ENCODE results near the gene KRT16. TPM values are rescaled to one million over a fixed set of nuclear protein-coding genes. Genes with fewer than 3 reads are reported as not detected.

Gene KRT16
- total RNA-seq, 1 experiment from 2014 or later: not detected

- no peak overlapping the region for H3K27ac ChIP-seq (ENCODE audit: low read depth, low read length, poor library complexity, severe bottlenecking)
- peaks cover 10% of the 10 kb centered on the region for H3K4me1 ChIP-seq (ENCODE audit: insufficient read depth, low read length, poor library complexity, severe bottlenecking)
- POLR2A ChIA-PET (ENCODE audit: low non-redundant PET): interaction anchor here (0.6 kb wide), 1 partner anchor 21 kb away, joined by 4 read pairs; no protein-coding TSS in a partner anchor
- no peaks in the 10 kb centered on the region for H3K36me3 ChIP-seq (ENCODE audit: insufficient read depth, low read length, poor library complexity, severe bottlenecking)
- H3K4me3 ChIP-seq (ENCODE audit: low read depth, low read length, poor library complexity, severe bottlenecking): no peak overlapping the region
- CTCF ChIA-PET: interaction anchor here (1.2 kb wide), 1 partner anchor 91 kb away, joined by 4 read pairs; no protein-coding TSS in a partner anchor
- DNase-seq (ENCODE audit: low spot score): no peak
- BruUV-seq (replicated peaks): no TSS peak
- no peaks in the 10 kb centered on the region for H3K27me3 ChIP-seq (replicated peaks; ENCODE audit: insufficient read depth, low read depth, low read length, poor library complexity)
- intact Hi-C loops (cut with micrococcal nuclease; ENCODE audit: unreplicated experiment): no loop called here
- TF ChIP-seq CTCF (conservative IDR thresholded peaks at IDR 0.05; ENCODE audit: low read depth, low read length) (no peak), EZH2 (IDR thresholded peaks at IDR 0.05; ENCODE audit: borderline replicate concordance, low read depth, low read length, poor library complexity, severe bottlenecking) (no peak)
- H3K9me3 ChIP-seq (ENCODE audit: low read depth, low read length, poor library complexity, severe bottlenecking): no peaks in the 10 kb centered on the region
Observed at GRCh38 chr17:41639492-41640473, 27.2 kb upstream of the KRT16 start.

- Histone ChIP-seq H3K27ac (ENCODE audit: low read depth, low read length, poor library complexity, severe bottlenecking) (no peak overlapping the region), H3K9me3 (ENCODE audit: low read depth, low read length, poor library complexity, severe bottlenecking) (no peaks in the 10 kb centered on the region), H3K4me3 (ENCODE audit: low read depth, low read length, poor library complexity, severe bottlenecking) (no peak overlapping the region), H3K27me3 (replicated peaks; ENCODE audit: insufficient read depth, low read depth, low read length, poor library complexity) (no peaks in the 10 kb centered on the region), H3K36me3 (ENCODE audit: insufficient read depth, low read length, poor library complexity, severe bottlenecking) (no peaks in the 10 kb centered on the region), H3K4me1 (ENCODE audit: insufficient read depth, low read length, poor library complexity, severe bottlenecking) (peaks cover 15% of the 10 kb centered on the region)
- no peak for DNase-seq (ENCODE audit: low spot score)
- CTCF ChIA-PET: no interaction called here
- no TSS peak for BruUV-seq (replicated peaks)
- intact Hi-C loops (cut with micrococcal nuclease; ENCODE audit: unreplicated experiment): no loop called here
- POLR2A ChIA-PET (ENCODE audit: low non-redundant PET): interaction anchor here (0.6 kb wide), 1 partner anchor 20 kb away, joined by 4 read pairs; no protein-coding TSS in a partner anchor
- TF ChIP-seq EZH2 (IDR thresholded peaks at IDR 0.05; ENCODE audit: borderline replicate concordance, low read depth, low read length, poor library complexity, severe bottlenecking) (no peak), CTCF (conservative IDR thresholded peaks at IDR 0.05; ENCODE audit: low read depth, low read length) (no peak)
Observed at GRCh38 chr17:41638941-41639340, 26.4 kb upstream of the KRT16 start.

- H3K4me3 ChIP-seq (ENCODE audit: low read depth, low read length, poor library complexity, severe bottlenecking): no peak overlapping the region
- no TSS peak for BruUV-seq (replicated peaks)
- DNase-seq (ENCODE audit: low spot score): no peak
- intact Hi-C loops (cut with micrococcal nuclease; ENCODE audit: unreplicated experiment): no loop called here
- H3K9me3 ChIP-seq (ENCODE audit: low read depth, low read length, poor library complexity, severe bottlenecking): no peaks in the 10 kb centered on the region
- peaks cover 15% of the 10 kb centered on the region for H3K4me1 ChIP-seq (ENCODE audit: insufficient read depth, low read length, poor library complexity, severe bottlenecking)
- H3K36me3 ChIP-seq (ENCODE audit: insufficient read depth, low read length, poor library complexity, severe bottlenecking): no peaks in the 10 kb centered on the region
- TF ChIP-seq CTCF (conservative IDR thresholded peaks at IDR 0.05; ENCODE audit: low read depth, low read length) (no peak), EZH2 (IDR thresholded peaks at IDR 0.05; ENCODE audit: borderline replicate concordance, low read depth, low read length, poor library complexity, severe bottlenecking) (no peak)
- H3K27me3 ChIP-seq (replicated peaks; ENCODE audit: insufficient read depth, low read depth, low read length, poor library complexity): no peaks in the 10 kb centered on the region
- POLR2A ChIA-PET (ENCODE audit: low non-redundant PET): no interaction called here
- no peak overlapping the region for H3K27ac ChIP-seq (ENCODE audit: low read depth, low read length, poor library complexity, severe bottlenecking)
- CTCF ChIA-PET: no interaction called here
Observed at GRCh38 chr17:41638194-41638593, 25.6 kb upstream of the KRT16 start.
